H1 (cell line): Measurements from ENCODE around the gene FHOD1. TPM values are rescaled to one million over a fixed set of nuclear protein-coding genes. Genes with fewer than 3 reads are reported as not detected.

Experiments
- CHD1 ChIP-seq: IDR thresholded peaks from 2 replicates; pipeline ENCODE4 v1.6.1; 2012; ENCODE audit warnings: low read depth, low read length, improper control_type of control experiment
- EGR1 ChIP-seq: IDR thresholded peaks from 2 replicates; pipeline ENCODE4 v1.6.1; 2011; ENCODE audit warnings: low read depth, low read length, borderline replicate concordance
- JUN ChIP-seq: IDR thresholded peaks from 2 replicates; pipeline ENCODE4 v1.6.1; 2011; ENCODE audit warnings: low read depth, mild to moderate bottlenecking, improper control_type of control experiment, low read length
- MAFK ChIP-seq: IDR thresholded peaks from 2 replicates; pipeline ENCODE4 v1.6.1; 2012; ENCODE audit warnings: low read depth, mild to moderate bottlenecking, improper control_type of control experiment, low read length
- TBP ChIP-seq: IDR thresholded peaks from 2 replicates; pipeline ENCODE4 v1.6.1; 2011; ENCODE audit warnings: low read depth, low read length, improper control_type of control experiment
- polyA plus RNA-seq, 7 experiments: library from polyadenylated mRNA; depleted of rRNA in 3 of 7; stranded (reverse) in 5 of 7; unstranded in 2 of 7; fragments of >200 nt in 5 of 7; fragments of 200-250 nt in 2 of 7; gene quantifications; 1 replicate in 5 of 7; 2 replicates in 1 of 7; 4 replicates in 1 of 7; pipeline versions ENCODE4 v1.2.1 to v1.2.3, GENCODE V29; 2011 to 2013; ENCODE audit warnings: missing spikeins in 2 of 7, mixed read lengths in 2 of 7
- total RNA-seq: library from RNA; stranded (reverse); fragmentation: NEBNext Ultra II Directional; extraction: Animal tissue kit (Norgen Biotek cat#: 25700); gene quantifications from 2 replicates; pipeline ENCODE4 v1.2.1, GENCODE V29; 2021

Gene FHOD1
- total and polyA plus RNA-seq, 2 of the 8 experiments (the other 6 are each of a cell fraction or from before 2014, with no cell fraction given): 31.3 to 60.7 TPM

- TF ChIP-seq EGR1 (no peak), JUN (no peak), TBP (no peak), CHD1 (no peak), MAFK (no peak)
These were observed 24.2 kb upstream of the FHOD1 start (continued) for GRCh38 chr16:67271446-67271845.
